Measurements from ENCODE around the gene APCDD1L.
"Not testable (repeated sequence)": the region's sequence is repeated elsewhere in the genome, so short reads cannot be mapped to it uniquely, and the experiment has no call there.

The APCDD1L gene

GRCh38 chr20:58513580-58514285 is 1.5 kb downstream of the APCDD1L start:
- DNase-seq, result no peak

- no peak for DNase-seq
Observed at GRCh38 chr20:58512808-58513552, 2.2 kb downstream of the APCDD1L start.

- no peak for DNase-seq
Observed at GRCh38 chr20:58511861-58512260, 3.3 kb downstream of the APCDD1L start.

- no peak for DNase-seq
Observed at GRCh38 chr20:58511364-58511763, 3.8 kb downstream of the APCDD1L start.

GRCh38 chr20:58510921-58511320 is 4.3 kb downstream of the APCDD1L start:
- DNase-seq, result no peak

- no peak for DNase-seq
Observed at GRCh38 chr20:58508762-58509395, 6.3 kb downstream of the APCDD1L start.

GRCh38 chr20:58506999-58507398 is 8.2 kb downstream of the APCDD1L start:
- not testable (repeated sequence) for DNase-seq

- no peak for DNase-seq
Observed at GRCh38 chr20:58504566-58504965, 10.6 kb downstream of the APCDD1L start.

GRCh38 chr20:58503668-58504067 is 11.5 kb downstream of the APCDD1L start:
- DNase-seq, result no peak

GRCh38 chr20:58500256-58500655 is 14.9 kb downstream of the APCDD1L start:
- DNase-seq, result no peak

- DNase-seq, result no peak
Observed at GRCh38 chr20:58498470-58499068, 16.6 kb downstream of the APCDD1L start.

- DNase-seq, result no peak
Observed at GRCh38 chr20:58497724-58498469, 17.3 kb downstream of the APCDD1L start.

GRCh38 chr20:58497076-58497641 is 18.0 kb downstream of the APCDD1L start:
- no peak for DNase-seq

GRCh38 chr20:58496429-58496769 is 18.8 kb downstream of the APCDD1L start:
- DNase-seq, result no peak

- DNase-seq, result no peak
Observed at GRCh38 chr20:58495623-58496428, 19.4 kb downstream of the APCDD1L start.

GRCh38 chr20:58494923-58495622 is 20.1 kb downstream of the APCDD1L start:
- no peak for DNase-seq

- DNase-seq, result no peak
Observed at GRCh38 chr20:58492795-58493524, 22.2 kb downstream of the APCDD1L start.

- DNase-seq, result no peak
Observed at GRCh38 chr20:58492074-58492718, 23.0 kb downstream of the APCDD1L start.

- DNase-seq, result no peak
Observed at GRCh38 chr20:58486207-58486606, 29.0 kb downstream of the APCDD1L start.

- DNase-seq, result no peak
Observed at GRCh38 chr20:58485393-58485792, 29.8 kb downstream of the APCDD1L start.
